Calu3 (cell line): ENCODE results near the gene ARHGAP4. TPM values are rescaled to one million over a fixed set of nuclear protein-coding genes. Genes with fewer than 3 reads are reported as not detected.

Experiments used
- BruUV-seq: library from RNA; stranded (reverse); fragments of 400-500 nt; replicated peaks from 2 replicates; lab custom pipeline; 2021; lab: Mats Ljungman, UMichigan
- CTCF ChIA-PET: fragments of 300-600 bp; sonication (Branson Sonifier 250); formaldehyde crosslinking; loops from one replicate; lab custom pipeline; 2022; ENCODE audit warnings: antibody characterized with exemption; lab: Charles Lee
- DNase-seq: peaks from one replicate; pipeline ENCODE4 v3.0.0; 2022
- H3K27ac Mint-ChIP-seq: one replicate; pipeline ENCODE4 v1.8.0; 2022; ENCODE audit warnings: mixed read lengths; ENCODE audit not compliant: unreplicated experiment
- H3K27me3 Mint-ChIP-seq: one replicate; pipeline ENCODE4 v1.8.0; 2022; ENCODE audit warnings: mixed read lengths; ENCODE audit not compliant: unreplicated experiment
- H3K36me3 Mint-ChIP-seq: one replicate; pipeline ENCODE4 v1.8.0; 2022; ENCODE audit warnings: mild to moderate bottlenecking, moderate library complexity, mixed read lengths; ENCODE audit not compliant: insufficient read depth, unreplicated experiment
- H3K4me1 Mint-ChIP-seq: one replicate; pipeline ENCODE4 v1.8.0; 2022; ENCODE audit warnings: mild to moderate bottlenecking, low read depth, mixed read lengths; ENCODE audit not compliant: unreplicated experiment
- H3K4me3 Mint-ChIP-seq: one replicate; pipeline ENCODE4 v1.8.0; 2022; ENCODE audit warnings: mild to moderate bottlenecking, low read depth, moderate library complexity, mixed read lengths; ENCODE audit not compliant: unreplicated experiment
- H3K9me3 Mint-ChIP-seq: one replicate; pipeline ENCODE4 v1.8.0; 2022; ENCODE audit warnings: low read depth, mixed read lengths; ENCODE audit not compliant: unreplicated experiment
- CTCF ChIP-seq: fragments of 200-600 bp; IDR thresholded peaks from one replicate; pipeline ENCODE4 v1.8.0; 2022; ENCODE audit warnings: antibody characterized with exemption; ENCODE audit not compliant: unreplicated experiment
- intact Hi-C: fragments of 100-400 bp; cut with micrococcal nuclease; formaldehyde crosslinking; loops from one replicate; pipeline ENCODE4 v1.10.0; 2022; ENCODE audit not compliant: unreplicated experiment
- total RNA-seq: library from RNA; stranded (reverse); gene quantifications from 2 replicates; pipeline ENCODE4 v1.2.3, GENCODE V29; 2022

ARHGAP4 gene
- total RNA-seq, 1 experiment from 2014 or later: 3.8 TPM

- H3K27me3 Mint-ChIP-seq: peaks cover 23% of the 10 kb centered on the region
- H3K36me3 Mint-ChIP-seq: peaks cover 5% of the 10 kb centered on the region
- intact Hi-C loops: no loop called here
- CTCF ChIA-PET: interaction anchor here (0.7 to 1.4 kb wide), 4 partner anchors 11 to 28 kb away, joined by 3 to 6 read pairs (median 4); no protein-coding TSS in a partner anchor
- BruUV-seq: no TSS peak
- no peak for DNase-seq
- no peaks in the 10 kb centered on the region for H3K4me1 Mint-ChIP-seq
- H3K9me3 Mint-ChIP-seq: no peaks in the 10 kb centered on the region
- H3K4me3 Mint-ChIP-seq: no peak overlapping the region
- no peak overlapping the region for H3K27ac Mint-ChIP-seq
- no peak for TF ChIP-seq CTCF
Observed at GRCh38 chrX:153911798-153912197, 14.3 kb downstream of the ARHGAP4 start.

GRCh38 chrX:153910446-153910845 lies 15.6 kb downstream of the ARHGAP4 start:
- Mint-ChIP-seq H3K9me3 (no peaks in the 10 kb centered on the region), H3K27me3 (peaks cover 34% of the 10 kb centered on the region), H3K4me1 (no peaks in the 10 kb centered on the region), H3K36me3 (peaks cover 5% of the 10 kb centered on the region), H3K4me3 (no peak overlapping the region), H3K27ac (no peak overlapping the region)
- no peak for DNase-seq
- intact Hi-C loops: no loop called here
- CTCF ChIA-PET: interaction anchor here (0.7 to 1.4 kb wide), 5 partner anchors 13 to 144 kb away, joined by 3 to 6 read pairs (median 4); no protein-coding TSS in a partner anchor
- BruUV-seq: no TSS peak
- TF ChIP-seq CTCF: no peak

- no peaks in the 10 kb centered on the region for H3K4me1 Mint-ChIP-seq
- DNase-seq: no peak
- H3K27me3 Mint-ChIP-seq: peaks cover 34% of the 10 kb centered on the region
- CTCF ChIA-PET: no interaction called here
- H3K4me3 Mint-ChIP-seq: no peak overlapping the region
- H3K27ac Mint-ChIP-seq: no peak overlapping the region
- H3K9me3 Mint-ChIP-seq: no peaks in the 10 kb centered on the region
- no peak for TF ChIP-seq CTCF
- intact Hi-C loops: no loop called here
- BruUV-seq: no TSS peak
- peaks cover 5% of the 10 kb centered on the region for H3K36me3 Mint-ChIP-seq
Observed at GRCh38 chrX:153909980-153910360, 16.1 kb downstream of the ARHGAP4 start.

- H3K27me3 Mint-ChIP-seq: peaks cover 34% of the 10 kb centered on the region
- no TSS peak for BruUV-seq
- no peaks in the 10 kb centered on the region for H3K4me1 Mint-ChIP-seq
- H3K36me3 Mint-ChIP-seq: peaks cover 5% of the 10 kb centered on the region
- TF ChIP-seq CTCF: no peak
- CTCF ChIA-PET: interaction anchor here (1.6 kb wide), 1 partner anchor 14 kb away, joined by 8 read pairs; no protein-coding TSS in a partner anchor
- peak; percentile 44 for DNase-seq
- intact Hi-C loops: no loop called here
- no peak overlapping the region for H3K27ac Mint-ChIP-seq
- no peak overlapping the region for H3K4me3 Mint-ChIP-seq
- H3K9me3 Mint-ChIP-seq: no peaks in the 10 kb centered on the region
Observed at GRCh38 chrX:153909024-153909979, 16.8 kb downstream of the ARHGAP4 start.
